ENCODE data around the gene HDAC4. TPM values are rescaled to one million over a fixed set of nuclear protein-coding genes. Genes with fewer than 3 reads are reported as not detected.

The HDAC4 gene
- total RNA-seq, 4 donors from 2014 or later, result 68.0 to 123 (median 86.5) TPM

- DNase-seq (ENCODE audit: low spot score in 2 of 2), result no peak
- TF ChIP-seq EP300 (IDR thresholded peaks at IDR 0.05) (no peak), POLR2A (IDR thresholded peaks at IDR 0.05) (no peak)
- H3K27ac ChIP-seq, result no peak overlapping the region
- H3K36me3 ChIP-seq, result peaks cover 0 to 75% (median 17%) of the 10 kb centered on the region in 3 donors
- H3K4me1 ChIP-seq, result no peaks in the 10 kb centered on the region
- no peaks in the 10 kb centered on the region for H3K27me3 ChIP-seq
- no peak overlapping the region for H3K4me3 ChIP-seq
- 90 to 91% methylated on average over 17 to 24 of the region's 24 CpGs for WGBS, 2 donors
- no peaks in the 10 kb centered on the region for H3K9me3 ChIP-seq
These were observed 316.8 kb downstream of the HDAC4 start for GRCh38 chr2:239084007-239084406.

GRCh38 chr2:239082425-239082824 is 318.4 kb downstream of the HDAC4 start:
- no peak for DNase-seq (ENCODE audit: low spot score in 2 of 2)
- TF ChIP-seq EP300 (IDR thresholded peaks at IDR 0.05) (no peak), CTCF (IDR thresholded peaks at IDR 0.05) (no peak), POLR2A (IDR thresholded peaks at IDR 0.05) (no peak)
- Histone ChIP-seq H3K36me3 (peaks cover 0 to 78% (median 17%) of the 10 kb centered on the region in 3 donors), H3K27ac (no peak overlapping the region), H3K4me3 (no peak overlapping the region), H3K27me3 (no peaks in the 10 kb centered on the region), H3K4me1 (no peaks in the 10 kb centered on the region), H3K9me3 (no peaks in the 10 kb centered on the region)
- 77 to 79% methylated on average over 13 to 14 of the region's 14 CpGs for WGBS, 2 donors

- Histone ChIP-seq H3K36me3 (peaks cover 0 to 78% (median 17%) of the 10 kb centered on the region in 3 donors), H3K4me1 (peaks cover 0 to 1% (median 0%) of the 10 kb centered on the region in 4 donors), H3K9me3 (no peaks in the 10 kb centered on the region), H3K4me3 (no peak overlapping the region), H3K27ac (no peak overlapping the region), H3K27me3 (no peaks in the 10 kb centered on the region)
- WGBS, 2 donors, result 80 to 84% methylated on average over 17 to 18 of the region's 18 CpGs
- DNase-seq (ENCODE audit: low spot score in 2 of 2), result no peak
- TF ChIP-seq EP300 (IDR thresholded peaks at IDR 0.05) (no peak), CTCF (IDR thresholded peaks at IDR 0.05) (no peak), POLR2A (IDR thresholded peaks at IDR 0.05) (no peak)
These were observed 319.2 kb downstream of the HDAC4 start for GRCh38 chr2:239081622-239082021.

GRCh38 chr2:239081046-239081445 is 319.8 kb downstream of the HDAC4 start:
- H3K36me3 ChIP-seq, result peaks cover 0 to 81% (median 17%) of the 10 kb centered on the region in 3 donors
- no peak overlapping the region for H3K27ac ChIP-seq
- no peak for DNase-seq (ENCODE audit: low spot score in 2 of 2)
- H3K4me1 ChIP-seq, result peaks cover 0 to 7% (median 0%) of the 10 kb centered on the region in 4 donors
- H3K9me3 ChIP-seq, result no peaks in the 10 kb centered on the region
- no peaks in the 10 kb centered on the region for H3K27me3 ChIP-seq
- 89 to 92% methylated on average over 17 to 19 of the region's 19 CpGs for WGBS, 2 donors
- no peak overlapping the region for H3K4me3 ChIP-seq
- TF ChIP-seq EP300 (IDR thresholded peaks at IDR 0.05), result no peak
- no peak for TF ChIP-seq POLR2A (IDR thresholded peaks at IDR 0.05)

- no peak for DNase-seq (ENCODE audit: low spot score in 2 of 2)
- Histone ChIP-seq H3K27me3 (no peaks in the 10 kb centered on the region), H3K9me3 (no peaks in the 10 kb centered on the region), H3K36me3 (peaks cover 0 to 93% (median 17%) of the 10 kb centered on the region in 3 donors), H3K4me3 (no peak overlapping the region), H3K27ac (no peak overlapping the region), H3K4me1 (peaks cover 0 to 9% (median 0%) of the 10 kb centered on the region in 4 donors)
- 88 to 91% methylated on average over 16 of the region's 16 CpGs for WGBS, 2 donors
- TF ChIP-seq EP300 (IDR thresholded peaks at IDR 0.05), result no peak
- TF ChIP-seq CTCF (IDR thresholded peaks at IDR 0.05), result no peak
- TF ChIP-seq POLR2A (IDR thresholded peaks at IDR 0.05), result no peak
These were observed 321.0 kb downstream of the HDAC4 start for GRCh38 chr2:239079671-239080294.

- Histone ChIP-seq H3K27ac (no peak overlapping the region), H3K4me3 (no peak overlapping the region), H3K36me3 (peaks cover 0 to 99% (median 19%) of the 10 kb centered on the region in 3 donors), H3K4me1 (peaks cover 0 to 9% (median 0%) of the 10 kb centered on the region in 4 donors), H3K27me3 (no peaks in the 10 kb centered on the region), H3K9me3 (no peaks in the 10 kb centered on the region)
- no peak for DNase-seq (ENCODE audit: low spot score in 2 of 2)
- 85 to 86% methylated on average over 25 of the region's 25 CpGs for WGBS, 2 donors
- no peak for TF ChIP-seq EP300 (IDR thresholded peaks at IDR 0.05)
- TF ChIP-seq CTCF (IDR thresholded peaks at IDR 0.05), result no peak
- TF ChIP-seq POLR2A (IDR thresholded peaks at IDR 0.05), result no peak
These were observed 322.5 kb downstream of the HDAC4 start for GRCh38 chr2:239078128-239078924.

Data from tibial nerve (tissue), 4 donors.